Stomach (tissue), 4 donors: Measurements from ENCODE around the gene SRSF8.

ENCODE experiments used
- CTCF ChIP-seq, 7 experiments: fragments of 450-650 bp in 4 of 7; fragments of 200-600 bp in 3 of 7; sonication (generic) in 3 of 7; IDR thresholded peaks; one replicate each; pipeline ENCODE4 v1.5.1; 2016 to 2019; ENCODE audit warnings: antibody characterized with exemption in 7 of 7, control low read depth in 2 of 7, mild to moderate bottlenecking in 1 of 7
- POLR2A ChIP-seq, 4 donors: fragments of 450-650 bp; IDR thresholded peaks; one replicate each; pipeline ENCODE4 v1.6.1; 2016; ENCODE audit warnings: antibody characterized with exemption in 4 of 4, control low read depth in 2 of 4, mild to moderate bottlenecking in 1 of 4, moderate library complexity in 1 of 4

DNA sequence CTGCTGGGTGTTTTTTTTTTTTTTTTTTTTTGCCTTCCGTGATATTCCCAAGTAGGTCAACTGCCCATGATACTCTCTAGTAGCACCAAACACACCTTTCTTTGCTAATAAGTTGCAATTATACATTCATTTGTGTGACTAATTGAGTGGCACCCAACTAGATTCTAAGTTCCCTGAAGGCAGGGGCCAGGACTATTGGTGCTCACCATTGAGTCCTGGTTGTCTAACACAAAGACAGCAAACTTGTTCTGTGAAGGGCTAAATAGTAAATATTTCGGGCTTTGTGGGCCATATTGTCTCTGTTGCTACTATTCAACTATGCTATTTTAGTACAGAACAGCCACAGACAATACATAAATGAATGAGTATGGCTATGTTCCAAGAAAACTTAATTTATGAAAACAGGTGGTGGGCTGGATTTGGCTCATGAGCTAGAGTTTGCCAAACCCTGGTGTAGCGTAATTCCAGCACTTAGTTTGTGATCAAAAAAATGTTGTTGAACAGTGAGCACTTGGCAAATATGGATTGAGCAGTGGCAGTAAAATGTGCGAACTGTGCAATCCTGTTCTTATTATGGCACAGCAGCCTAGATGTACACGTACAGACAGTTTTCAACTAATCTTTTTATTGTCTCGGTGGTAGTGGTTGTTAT lies 34.3 kb downstream of the SRSF8 start:
- TF ChIP-seq POLR2A (IDR thresholded peaks at IDR 0.05) (no peak), CTCF (IDR thresholded peaks at IDR 0.05) (no peak)
